ENCODE data around the gene ROBO4.

GRCh38 chr11:124872280-124872679 is 25.4 kb downstream of the ROBO4 start:
- TF ChIP-seq CTCF (IDR thresholded peaks at IDR 0.05), result no peak
- TF ChIP-seq POLR2A (IDR thresholded peaks at IDR 0.05), result no peak

Data from right lobe of liver (tissue), 4 donors.